HepG2 (cell line): ENCODE results near the gene TXNL4B. TPM values are rescaled to one million over a fixed set of nuclear protein-coding genes. Genes with fewer than 3 reads are reported as not detected.

ENCODE experiments used
- ATAC-seq: fragments of 200-7000 bp; cut with Tn5 transposase; 3 replicates; pipeline ENCODE4 v1.9.1; 2020; ENCODE audit warnings: mild to moderate bottlenecking, moderate library complexity
- BruUV-seq: library from RNA; stranded (reverse); fragments of 400-500 nt; replicated peaks from 2 replicates; lab custom pipeline; 2021; lab: Mats Ljungman, UMichigan
- CTCF ChIA-PET: fragments of 300-600 bp; formaldehyde crosslinking; extraction: SDS; loops from one replicate; lab custom pipeline; 2021; ENCODE audit warnings: low total read pairs, inconsistent platforms, low intra/inter-chr PET ratio; lab: Yijun Ruan, JAX
- POLR2A ChIA-PET: fragments of 350-600 bp; sonication (Branson Sonifier 250); formaldehyde crosslinking; loops from one replicate; lab custom pipeline; 2020; ENCODE audit warnings: antibody characterized with exemption, inconsistent platforms; lab: Yijun Ruan, JAX
- DNase-seq: peaks from one replicate; pipeline ENCODE4 v3.0.0-alpha.2; 2015; ENCODE audit warnings: low spot score
- FAIRE-seq: peaks from 3 replicates; lab custom pipeline; 2011; peaks lifted over from hg19 to GRCh38; lab: Jason Lieb, UNC
- H2AFZ ChIP-seq: one replicate; pipeline ENCODE4 v1.6.1; 2011; ENCODE audit warnings: low read length, inconsistent platforms
- H3K27ac ChIP-seq: fragments of 300-600 bp; 3 replicates; pipeline ENCODE4 v1.8.0; 2011; ENCODE audit warnings: mixed run types, mild to moderate bottlenecking, mixed read lengths, low read length, inconsistent platforms; ENCODE audit not compliant: insufficient read depth; ENCODE audit errors: extremely low read length
- H3K27me3 ChIP-seq, 2 experiments: fragments of 200-600 bp in 1 of 2; 2 replicates in 1 of 2; 3 replicates in 1 of 2; pipeline versions ENCODE4 v1.6.0 to v1.8.0; 2011; ENCODE audit warnings: low read length in 2 of 2, mild to moderate bottlenecking in 2 of 2, moderate library complexity in 2 of 2, inconsistent platforms in 1 of 2; ENCODE audit not compliant: insufficient read depth in 2 of 2, control insufficient read depth in 1 of 2
- H3K36me3 ChIP-seq, 2 experiments: fragments of 200-600 bp in 1 of 2; replicated peaks in 1 of 2; 2 replicates in 1 of 2; 3 replicates in 1 of 2; pipeline versions ENCODE4 v1.5.1 to v1.8.0; 2011; ENCODE audit warnings: low read length in 2 of 2, inconsistent platforms in 1 of 2; ENCODE audit not compliant: insufficient read depth in 2 of 2, control insufficient read depth in 1 of 2
- H3K4me1 ChIP-seq: 2 replicates; pipeline ENCODE4 v1.5.1; 2012; ENCODE audit warnings: low read length, inconsistent platforms; ENCODE audit not compliant: insufficient read depth
- H3K4me2 ChIP-seq: 2 replicates; pipeline ENCODE4 v1.6.0; 2011; ENCODE audit warnings: low read depth, low read length, inconsistent platforms
- H3K4me3 ChIP-seq, 3 experiments: fragments of 200-600 bp in 1 of 3; sonication (generic), shearing (Covaris generic) in 1 of 3; replicated peaks in 1 of 3; 2 replicates each; pipeline ENCODE4 v1.5.1; 2011 to 2016; ENCODE audit warnings: low read length in 3 of 3, inconsistent platforms in 2 of 3, low read depth in 2 of 3, mild to moderate bottlenecking in 2 of 3, control low read depth in 1 of 3, mixed read lengths in 1 of 3; ENCODE audit not compliant: insufficient read depth in 1 of 3
- H3K79me2 ChIP-seq: one replicate; pipeline ENCODE4 v1.6.1; 2011; ENCODE audit warnings: low read length, inconsistent platforms; ENCODE audit not compliant: insufficient read depth
- H3K9ac ChIP-seq: 2 replicates; pipeline ENCODE4 v1.6.0; 2011; ENCODE audit warnings: mild to moderate bottlenecking, low read depth, low read length, inconsistent platforms; ENCODE audit not compliant: insufficient read depth
- H3K9me3 ChIP-seq: 2 replicates; pipeline ENCODE4 v1.5.1; 2012; ENCODE audit warnings: mild to moderate bottlenecking, low read length
- H4K20me1 ChIP-seq: 2 replicates; pipeline ENCODE4 v1.6.0; 2011; ENCODE audit warnings: inconsistent platforms, mild to moderate bottlenecking, low read length, moderate library complexity; ENCODE audit not compliant: insufficient read depth
- ZNF24 ChIP-seq: fragments of 450-650 bp; IDR thresholded peaks from 2 replicates; pipeline ENCODE4 v1.6.1; 2017; ENCODE audit warnings: antibody characterized with exemption, mild to moderate bottlenecking
- in situ Hi-C: cut with HindIII; loops from 2 replicates; pipeline ENCODE4 v1.10.0; 2017; ENCODE audit warnings: low pct_unique_long_range_greater_than_20kb; ENCODE audit not compliant: extremely low pct_ligation_motif_present
- intact Hi-C: fragments of 100-400 bp; cut with micrococcal nuclease; formaldehyde crosslinking; loops from one replicate; pipeline ENCODE4 v1.10.0; 2022; ENCODE audit not compliant: unreplicated experiment
- polyA plus RNA-seq, 8 experiments: library from polyadenylated mRNA; depleted of rRNA in 3 of 8; stranded (reverse) in 7 of 8; unstranded in 1 of 8; fragments of >200 nt; fragmentation: Illumina TruSeq in 4 of 8; extraction: Trizol in 4 of 8; gene quantifications; 2 replicates each; pipeline versions ENCODE4 v1.2.1 to v1.2.3, GENCODE V29; 2011 to 2016; ENCODE audit warnings: low read depth in 4 of 8, missing spikeins in 1 of 8, mixed read lengths in 1 of 8; ENCODE audit not compliant: insufficient read depth in 1 of 8
- total RNA-seq, 5 experiments: library from RNA; depleted of rRNA; stranded (reverse); fragments of >200 nt; fragmentation: Illumina TruSeq; extraction: Trizol; gene quantifications; 2 replicates each; pipeline ENCODE4 v1.2.3, GENCODE V29; 2016; ENCODE audit warnings: low read depth in 1 of 5
- TF ChIP-seq, protein P1 (sequence below): sonication (generic); formaldehyde crosslinking; IDR thresholded peaks from 2 replicates; pipeline ENCODE4 v1.9.0; 2021; ENCODE audit warnings: mild to moderate bottlenecking, missing genetic modification reagents

TXNL4B gene
- total and polyA plus RNA-seq, 2 of the 13 experiments (the other 11 are each of a cell fraction or from before 2014, with no cell fraction given): 17.4 to 18.3 TPM

DNA sequence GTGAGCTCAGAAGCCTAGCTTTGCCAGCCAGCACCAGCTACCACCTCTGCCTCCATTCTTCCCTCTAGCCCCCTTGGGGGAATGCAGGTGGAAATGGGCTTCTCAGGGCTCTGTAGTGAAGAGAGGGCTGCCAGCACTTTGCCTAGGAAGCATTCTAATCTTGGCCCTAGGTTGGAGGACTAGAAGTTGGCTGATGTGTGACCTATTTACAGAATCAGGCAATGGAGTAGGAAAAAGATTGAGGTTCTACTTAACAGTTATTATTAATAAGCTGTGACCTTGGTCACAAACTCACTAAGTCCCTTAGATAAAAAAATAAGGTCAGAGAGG lies 20.2 kb upstream of the TXNL4B start:
- peaks cover 41 to 45% of the 10 kb centered on the region in 2 experiments for H3K36me3 ChIP-seq
- FAIRE-seq: no peak

More for the DNA sequence above, 20.2 kb upstream of the TXNL4B start:
- H4K20me1 ChIP-seq: no peaks in the 10 kb centered on the region
- TF ChIP-seq ZNF24: no peak
- TF ChIP-seq, protein P1, sequence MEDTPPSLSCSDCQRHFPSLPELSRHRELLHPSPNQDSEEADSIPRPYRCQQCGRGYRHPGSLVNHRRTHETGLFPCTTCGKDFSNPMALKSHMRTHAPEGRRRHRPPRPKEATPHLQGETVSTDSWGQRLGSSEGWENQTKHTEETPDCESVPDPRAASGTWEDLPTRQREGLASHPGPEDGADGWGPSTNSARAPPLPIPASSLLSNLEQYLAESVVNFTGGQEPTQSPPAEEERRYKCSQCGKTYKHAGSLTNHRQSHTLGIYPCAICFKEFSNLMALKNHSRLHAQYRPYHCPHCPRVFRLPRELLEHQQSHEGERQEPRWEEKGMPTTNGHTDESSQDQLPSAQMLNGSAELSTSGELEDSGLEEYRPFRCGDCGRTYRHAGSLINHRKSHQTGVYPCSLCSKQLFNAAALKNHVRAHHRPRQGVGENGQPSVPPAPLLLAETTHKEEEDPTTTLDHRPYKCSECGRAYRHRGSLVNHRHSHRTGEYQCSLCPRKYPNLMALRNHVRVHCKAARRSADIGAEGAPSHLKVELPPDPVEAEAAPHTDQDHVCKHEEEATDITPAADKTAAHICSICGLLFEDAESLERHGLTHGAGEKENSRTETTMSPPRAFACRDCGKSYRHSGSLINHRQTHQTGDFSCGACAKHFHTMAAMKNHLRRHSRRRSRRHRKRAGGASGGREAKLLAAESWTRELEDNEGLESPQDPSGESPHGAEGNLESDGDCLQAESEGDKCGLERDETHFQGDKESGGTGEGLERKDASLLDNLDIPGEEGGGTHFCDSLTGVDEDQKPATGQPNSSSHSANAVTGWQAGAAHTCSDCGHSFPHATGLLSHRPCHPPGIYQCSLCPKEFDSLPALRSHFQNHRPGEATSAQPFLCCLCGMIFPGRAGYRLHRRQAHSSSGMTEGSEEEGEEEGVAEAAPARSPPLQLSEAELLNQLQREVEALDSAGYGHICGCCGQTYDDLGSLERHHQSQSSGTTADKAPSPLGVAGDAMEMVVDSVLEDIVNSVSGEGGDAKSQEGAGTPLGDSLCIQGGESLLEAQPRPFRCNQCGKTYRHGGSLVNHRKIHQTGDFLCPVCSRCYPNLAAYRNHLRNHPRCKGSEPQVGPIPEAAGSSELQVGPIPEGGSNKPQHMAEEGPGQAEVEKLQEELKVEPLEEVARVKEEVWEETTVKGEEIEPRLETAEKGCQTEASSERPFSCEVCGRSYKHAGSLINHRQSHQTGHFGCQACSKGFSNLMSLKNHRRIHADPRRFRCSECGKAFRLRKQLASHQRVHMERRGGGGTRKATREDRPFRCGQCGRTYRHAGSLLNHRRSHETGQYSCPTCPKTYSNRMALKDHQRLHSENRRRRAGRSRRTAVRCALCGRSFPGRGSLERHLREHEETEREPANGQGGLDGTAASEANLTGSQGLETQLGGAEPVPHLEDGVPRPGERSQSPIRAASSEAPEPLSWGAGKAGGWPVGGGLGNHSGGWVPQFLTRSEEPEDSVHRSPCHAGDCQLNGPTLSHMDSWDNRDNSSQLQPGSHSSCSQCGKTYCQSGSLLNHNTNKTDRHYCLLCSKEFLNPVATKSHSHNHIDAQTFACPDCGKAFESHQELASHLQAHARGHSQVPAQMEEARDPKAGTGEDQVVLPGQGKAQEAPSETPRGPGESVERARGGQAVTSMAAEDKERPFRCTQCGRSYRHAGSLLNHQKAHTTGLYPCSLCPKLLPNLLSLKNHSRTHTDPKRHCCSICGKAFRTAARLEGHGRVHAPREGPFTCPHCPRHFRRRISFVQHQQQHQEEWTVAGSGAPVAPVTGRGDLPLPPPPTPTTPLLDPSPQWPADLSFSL (CRISPR knock-in tag): no peak
- DNase-seq (no peak), ATAC-seq (peak; percentile 11; the same call in 1 of the 3 replicates)
- intact Hi-C loops (no loop called here), in situ Hi-C loops (no loop called here)
- H3K9ac ChIP-seq: no peak overlapping the region
- ChIA-PET CTCF (no interaction called here), POLR2A (no interaction called here)
- no peaks in the 10 kb centered on the region for H3K4me1 ChIP-seq
- H2AFZ ChIP-seq: no peak overlapping the region
- H3K9me3 ChIP-seq: no peaks in the 10 kb centered on the region
- no peak overlapping the region for H3K27ac ChIP-seq
- no TSS peak for BruUV-seq
- no peak overlapping the region for H3K4me3 ChIP-seq
- no peaks in the 10 kb centered on the region for H3K27me3 ChIP-seq
- H3K79me2 ChIP-seq: no peaks in the 10 kb centered on the region
- H3K4me2 ChIP-seq: no peak overlapping the region
